ENCODE data around the gene OAT. TPM values are rescaled to one million over a fixed set of nuclear protein-coding genes. Genes with fewer than 3 reads are reported as not detected.

The OAT gene
- total and polyA plus RNA-seq, 2 donors (not counting 3 experiments of a cell fraction or from before 2014, with no cell fraction given) = 69.9 to 90.8 TPM

DNA sequence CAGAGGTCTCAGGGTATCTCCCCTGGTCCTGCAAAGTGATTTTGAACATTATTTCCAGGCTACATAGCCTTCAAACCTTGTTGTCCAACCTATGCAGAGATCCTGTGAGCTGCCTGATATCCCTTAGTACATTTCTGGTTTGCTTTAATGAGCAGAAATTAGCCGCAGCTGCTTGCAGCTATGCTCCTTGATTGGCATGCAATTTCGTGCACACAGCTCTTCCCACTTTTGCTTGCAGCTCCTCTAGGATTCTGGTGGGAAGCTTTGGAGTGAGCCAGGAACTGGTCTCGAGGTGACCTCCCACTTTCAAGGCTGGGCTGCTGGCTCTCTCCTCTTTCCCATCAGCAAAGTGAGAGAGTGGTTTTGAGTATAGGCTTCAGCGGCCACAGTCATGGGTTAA is 45.8 kb downstream of the OAT start:
- H4K20me1 ChIP-seq (replicated peaks; ENCODE audit: control insufficient read depth, extremely low read depth, insufficient read depth, low read length) = no peaks in the 10 kb centered on the region
- H3K9me1 ChIP-seq (replicated peaks; ENCODE audit: control insufficient read depth, extremely low read depth, insufficient read depth, low read length) = no peaks in the 10 kb centered on the region
- TF ChIP-seq MYC (IDR thresholded peaks at IDR 0.05; ENCODE audit: low read depth, low read length) (no peak), POLR2A (IDR thresholded peaks at IDR 0.05; ENCODE audit: low read depth, low read length) (no peak), GATA2 (IDR thresholded peaks at IDR 0.05; ENCODE audit: insufficient read depth, insufficient read length, low read depth, low read length) (no peak), FOS (IDR thresholded peaks at IDR 0.05; ENCODE audit: borderline replicate concordance, insufficient read depth, low read length) (no peak), JUN (IDR thresholded peaks at IDR 0.05; ENCODE audit: borderline replicate concordance, insufficient read depth, insufficient read length, low read depth) (no peak), POLR2AphosphoS5 (IDR thresholded peaks at IDR 0.05; ENCODE audit: insufficient read depth, low read depth, low read length) (no peak), EZH2 (IDR thresholded peaks at IDR 0.05; ENCODE audit: borderline replicate concordance, low read depth, low read length, severe bottlenecking) (no peak)
- TF ChIP-seq, protein P1, sequence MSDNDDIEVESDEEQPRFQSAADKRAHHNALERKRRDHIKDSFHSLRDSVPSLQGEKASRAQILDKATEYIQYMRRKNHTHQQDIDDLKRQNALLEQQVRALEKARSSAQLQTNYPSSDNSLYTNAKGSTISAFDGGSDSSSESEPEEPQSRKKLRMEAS (IDR thresholded peaks at IDR 0.05; ENCODE audit: insufficient read depth, insufficient read length) = no peak
- TF ChIP-seq, protein P2, sequence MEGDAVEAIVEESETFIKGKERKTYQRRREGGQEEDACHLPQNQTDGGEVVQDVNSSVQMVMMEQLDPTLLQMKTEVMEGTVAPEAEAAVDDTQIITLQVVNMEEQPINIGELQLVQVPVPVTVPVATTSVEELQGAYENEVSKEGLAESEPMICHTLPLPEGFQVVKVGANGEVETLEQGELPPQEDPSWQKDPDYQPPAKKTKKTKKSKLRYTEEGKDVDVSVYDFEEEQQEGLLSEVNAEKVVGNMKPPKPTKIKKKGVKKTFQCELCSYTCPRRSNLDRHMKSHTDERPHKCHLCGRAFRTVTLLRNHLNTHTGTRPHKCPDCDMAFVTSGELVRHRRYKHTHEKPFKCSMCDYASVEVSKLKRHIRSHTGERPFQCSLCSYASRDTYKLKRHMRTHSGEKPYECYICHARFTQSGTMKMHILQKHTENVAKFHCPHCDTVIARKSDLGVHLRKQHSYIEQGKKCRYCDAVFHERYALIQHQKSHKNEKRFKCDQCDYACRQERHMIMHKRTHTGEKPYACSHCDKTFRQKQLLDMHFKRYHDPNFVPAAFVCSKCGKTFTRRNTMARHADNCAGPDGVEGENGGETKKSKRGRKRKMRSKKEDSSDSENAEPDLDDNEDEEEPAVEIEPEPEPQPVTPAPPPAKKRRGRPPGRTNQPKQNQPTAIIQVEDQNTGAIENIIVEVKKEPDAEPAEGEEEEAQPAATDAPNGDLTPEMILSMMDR (IDR thresholded peaks at IDR 0.05; ENCODE audit: extremely low read depth in 1 of 2, insufficient read depth in 1 of 2, low read depth in 1 of 2, low read length in 2 of 2) = no peak
- BruUV-seq (replicated peaks) = no TSS peak
- DNase-seq (ENCODE audit: low read depth, low spot score) (no peak), FAIRE-seq (no peak)
- no peak overlapping the region for H2AFZ ChIP-seq (ENCODE audit: low read depth, low read length)
- ChIA-PET POLR2A (no interaction called here), CTCF (interaction anchor here (1.4 to 1.8 kb wide), 2 partner anchors 16 to 378 kb away, joined by 5 to 6 read pairs; no protein-coding TSS in a partner anchor)
- intact Hi-C loops (cut with micrococcal nuclease) (no loop called here), dilution Hi-C loops (cut with MboI; ENCODE audit: extremely low pct_ligation_motif_present, low sequenced_read_pairs) (no loop called here)
- H3K4me1 ChIP-seq (ENCODE audit: control insufficient read depth, extremely low read depth, insufficient read depth, low read length) = no peaks in the 10 kb centered on the region
- no peaks in the 10 kb centered on the region for H3K9me3 ChIP-seq (replicated peaks; ENCODE audit: control insufficient read depth, insufficient read depth, low read length)
- no peak overlapping the region for H3K9ac ChIP-seq (replicated peaks; ENCODE audit: extremely low read depth, insufficient read depth, low read length)
- no peak overlapping the region for H3K27ac ChIP-seq (ENCODE audit: insufficient read depth, low read depth, low read length)
- no peaks in the 10 kb centered on the region for H3K27me3 ChIP-seq (ENCODE audit: control insufficient read depth in 2 of 2, insufficient read depth in 2 of 2, low read length in 2 of 2)
- H3K79me2 ChIP-seq (ENCODE audit: control insufficient read depth, insufficient read depth, low read length) = no peaks in the 10 kb centered on the region
- no peaks in the 10 kb centered on the region for H3K36me3 ChIP-seq (ENCODE audit: control insufficient read depth in 2 of 2, extremely low read depth in 1 of 2, insufficient read depth in 2 of 2, low read length in 2 of 2)
- no peak overlapping the region for H3K4me2 ChIP-seq (ENCODE audit: insufficient read depth, low read length)
- H3K4me3 ChIP-seq (replicated peaks in 1 of 3; ENCODE audit: insufficient read depth in 1 of 3, low read depth in 1 of 3, low read length in 3 of 3) = no peak overlapping the region
